SKM-1 treated with dmso at 0.1 percent for 144 hours (cell line): ENCODE results near the gene BRF1.

Experiments used
- DNase-seq: peaks from one replicate; lab custom pipeline; 2025; ENCODE audit not compliant: unreplicated experiment; lab: John Stamatoyannopoulos, UW

BRF1 gene

DNA sequence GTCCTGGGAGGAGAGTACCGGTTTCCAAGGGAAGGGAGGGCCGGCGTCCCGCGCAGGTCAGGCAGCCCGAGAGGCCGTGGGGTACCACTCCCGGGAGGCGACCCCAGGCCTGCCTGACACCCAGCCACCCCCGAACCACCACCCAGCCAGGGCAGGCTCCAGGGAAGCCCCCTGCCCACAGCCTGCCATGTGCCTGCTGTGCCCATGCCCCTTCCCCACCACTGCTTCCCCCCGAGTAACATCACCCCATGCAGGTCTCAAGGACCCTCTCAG, 122.0 kb downstream of the BRF1 start:
- DNase-seq = no peak

DNA sequence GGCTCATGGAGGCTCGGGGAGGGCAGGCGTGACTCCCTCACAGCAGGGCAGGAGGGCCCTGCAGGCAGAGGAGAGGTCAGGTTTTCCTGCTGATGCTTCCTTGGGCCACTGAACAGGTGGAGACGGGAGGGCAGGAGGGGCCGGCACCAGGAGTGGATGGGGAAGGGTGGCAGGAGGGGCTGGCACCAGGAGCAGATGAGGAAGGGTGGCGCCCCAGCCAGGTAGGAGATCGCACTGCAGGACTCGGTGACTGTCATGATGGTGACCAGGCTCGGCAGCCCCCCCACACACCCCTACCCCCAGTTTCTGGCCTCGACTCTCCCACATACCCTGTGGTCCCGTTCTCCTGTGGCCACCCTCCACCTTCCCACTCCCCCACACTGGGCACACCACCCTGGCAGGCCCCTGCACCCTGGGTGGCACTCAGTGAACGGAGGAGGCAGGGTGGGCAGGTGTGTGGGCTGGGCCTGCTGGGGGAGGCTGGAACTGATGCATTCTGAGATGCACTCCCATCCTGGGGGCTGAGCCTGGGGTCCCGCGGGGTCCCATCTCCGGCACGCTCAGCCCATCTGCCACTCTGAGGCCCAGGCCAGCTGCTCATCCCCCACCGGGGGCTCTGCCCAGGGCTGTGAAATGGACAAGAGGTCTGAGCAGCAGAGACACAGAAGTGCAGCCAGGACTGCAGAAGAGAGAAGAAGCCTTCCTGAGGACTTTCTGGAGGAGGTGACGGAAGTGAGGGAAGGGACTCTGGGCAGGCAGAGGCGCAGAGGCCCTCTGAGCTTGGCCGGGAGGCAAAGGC, 122.5 kb downstream of the BRF1 start:
- no peak for DNase-seq

DNA sequence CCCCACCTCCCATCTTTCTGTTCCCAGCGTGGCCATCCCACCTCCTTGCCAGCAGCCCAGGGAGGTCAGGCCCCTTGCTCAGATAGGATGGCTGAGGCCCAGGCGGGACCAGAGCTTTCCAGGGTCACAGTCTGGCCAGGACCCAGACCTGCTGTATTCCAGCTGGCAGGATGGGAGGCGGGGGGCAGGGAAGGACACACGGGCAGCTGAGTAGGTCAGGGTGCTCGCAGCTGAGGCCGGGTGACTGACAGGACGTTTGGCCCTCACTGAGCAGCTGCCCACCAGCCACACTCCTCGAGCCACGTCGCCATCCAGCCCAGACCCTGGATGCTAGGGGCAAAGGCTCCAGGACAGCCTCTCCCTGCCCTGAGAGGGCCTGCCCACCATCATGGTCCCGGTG, 123.7 kb downstream of the BRF1 start:
- no peak for DNase-seq

DNA sequence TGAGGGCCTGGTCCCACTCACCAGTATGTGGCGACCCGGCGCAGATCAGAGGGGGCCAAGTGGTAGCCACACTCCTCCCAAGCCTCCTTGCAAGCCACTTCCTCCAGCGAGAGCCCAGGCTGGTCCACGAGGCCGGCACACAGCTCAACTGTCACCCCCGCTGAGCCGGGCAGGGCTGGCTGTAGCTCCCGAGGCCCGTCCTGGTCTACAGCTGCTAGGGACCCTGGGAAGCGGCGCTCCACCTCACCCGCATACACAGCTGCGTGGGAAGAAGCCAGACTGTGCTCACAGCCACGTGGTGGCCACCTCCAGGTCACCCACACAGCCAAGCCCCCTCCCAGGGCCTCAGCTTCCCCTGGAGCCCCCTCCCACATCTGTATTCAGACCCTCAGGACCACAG, 124.3 kb downstream of the BRF1 start:
- DNase-seq = no peak

DNA sequence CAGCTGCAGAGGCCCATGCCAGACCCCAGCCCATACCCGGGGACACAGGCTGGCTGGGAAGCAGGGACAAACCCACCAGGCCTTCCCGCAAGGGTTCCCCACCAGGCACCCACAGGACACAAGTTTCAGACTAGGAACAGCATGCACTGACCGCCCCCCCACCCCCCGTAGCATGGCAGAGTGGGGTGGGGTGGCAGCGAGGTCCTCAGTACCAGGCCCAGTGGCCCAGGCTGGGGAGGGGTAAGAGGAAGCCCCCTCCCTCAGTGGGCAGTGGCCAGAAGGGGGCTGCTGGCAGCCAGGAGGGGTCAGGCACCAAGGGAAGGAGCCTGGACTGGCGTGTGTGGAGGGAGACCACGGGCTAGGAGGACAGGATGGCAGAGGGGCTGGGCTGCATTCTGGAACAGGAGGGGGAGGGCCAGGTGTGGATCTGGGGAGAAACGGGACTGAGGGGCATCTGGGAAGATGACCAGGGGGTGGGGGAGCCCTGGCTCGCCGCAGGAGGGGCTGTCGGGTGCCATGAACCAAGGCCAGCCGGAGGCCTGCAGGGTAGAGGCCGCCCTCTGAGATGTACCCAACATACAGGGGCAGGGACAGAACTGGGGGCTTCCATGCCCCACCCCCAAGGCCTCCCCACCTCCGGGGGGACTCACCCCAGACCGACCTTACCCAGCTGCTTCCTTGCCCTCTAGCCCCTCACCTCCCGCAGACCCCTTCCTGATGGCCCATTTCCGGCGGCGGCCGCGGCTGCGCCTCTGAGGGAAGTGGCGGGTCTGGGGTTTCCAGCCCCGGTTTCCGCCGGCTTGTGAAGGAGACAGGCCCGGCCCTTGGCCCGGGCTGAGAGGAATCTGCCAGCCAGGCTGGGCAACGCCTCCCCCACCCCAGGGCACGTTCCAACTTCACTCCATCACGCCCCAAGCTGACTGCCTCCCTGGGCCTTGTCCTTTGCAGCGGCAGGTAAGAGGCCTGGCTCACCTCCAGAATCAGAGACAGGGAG, 126.6 kb downstream of the BRF1 start:
- DNase-seq = no peak

DNA sequence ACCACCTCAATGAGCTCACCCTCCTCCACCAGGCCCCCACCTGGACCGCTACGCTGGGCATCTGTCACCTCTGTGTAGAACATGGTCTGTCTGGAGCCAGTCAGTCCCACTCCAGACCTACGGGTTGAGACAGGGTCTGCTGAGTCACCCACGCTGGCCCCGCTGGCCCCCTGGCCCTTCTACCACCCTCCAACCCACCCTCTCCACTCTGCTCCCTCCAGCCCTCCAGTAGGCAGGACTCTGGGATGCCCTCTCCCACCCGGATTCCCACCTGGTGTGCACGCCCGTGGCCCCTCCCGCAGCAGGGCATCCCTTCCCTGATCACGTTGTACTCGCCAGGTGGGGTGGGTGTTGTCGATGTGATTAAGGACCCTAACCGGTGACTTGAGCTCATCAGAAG, 127.7 kb downstream of the BRF1 start:
- no peak for DNase-seq

DNA sequence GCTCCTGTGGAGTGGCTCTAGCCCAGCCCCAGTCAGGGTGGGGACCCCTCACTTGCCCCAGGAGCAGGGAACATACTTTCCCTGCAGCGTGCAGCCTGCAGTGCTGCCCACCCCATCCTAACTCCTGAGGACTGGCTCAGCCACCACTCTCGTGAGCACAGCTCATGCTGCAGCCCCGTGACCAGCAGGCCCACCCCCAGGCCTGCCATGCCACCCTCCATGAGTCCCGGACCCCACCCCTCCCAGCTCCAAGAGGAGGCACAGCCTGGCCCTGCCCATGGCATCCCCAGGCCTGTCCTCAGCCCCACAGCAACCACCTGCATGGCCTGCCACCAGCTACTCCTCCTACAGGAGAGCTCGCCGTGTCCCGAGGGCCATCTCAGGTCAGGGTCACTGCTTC, 128.3 kb downstream of the BRF1 start:
- DNase-seq = no peak

DNA sequence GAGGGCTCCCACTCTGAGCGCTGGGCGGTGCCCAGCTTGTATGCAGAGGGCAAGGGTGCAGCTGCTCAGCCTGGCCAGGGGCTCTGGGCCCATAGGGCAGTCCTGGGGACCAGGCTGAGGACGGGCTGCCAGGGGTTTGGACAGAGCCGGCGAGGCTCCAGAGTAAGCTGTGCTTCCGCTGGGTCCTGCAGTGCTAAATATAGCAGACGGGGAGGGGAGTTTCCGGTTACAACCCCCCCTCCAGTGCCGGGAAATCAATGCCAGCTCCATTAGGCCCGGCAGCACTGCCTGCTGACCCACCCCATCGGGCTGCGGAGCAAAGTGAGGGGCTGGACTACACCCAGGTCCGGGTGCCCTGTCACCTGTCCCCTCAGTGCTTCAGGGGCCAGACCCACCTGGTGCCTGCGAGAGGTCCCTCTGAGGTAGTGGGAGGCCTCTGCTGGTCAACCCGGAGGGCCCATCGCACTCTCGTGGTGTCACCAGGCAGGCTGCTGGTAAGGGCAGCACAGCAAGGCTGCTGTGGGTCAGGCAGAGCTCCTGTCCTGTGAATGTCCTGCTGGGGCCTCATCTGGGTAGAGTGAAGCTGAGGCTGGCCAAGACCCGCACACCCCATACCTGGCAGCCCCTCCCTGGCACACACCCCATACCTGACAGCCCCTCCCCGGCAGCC, 129.7 kb downstream of the BRF1 start:
- no peak for DNase-seq

DNA sequence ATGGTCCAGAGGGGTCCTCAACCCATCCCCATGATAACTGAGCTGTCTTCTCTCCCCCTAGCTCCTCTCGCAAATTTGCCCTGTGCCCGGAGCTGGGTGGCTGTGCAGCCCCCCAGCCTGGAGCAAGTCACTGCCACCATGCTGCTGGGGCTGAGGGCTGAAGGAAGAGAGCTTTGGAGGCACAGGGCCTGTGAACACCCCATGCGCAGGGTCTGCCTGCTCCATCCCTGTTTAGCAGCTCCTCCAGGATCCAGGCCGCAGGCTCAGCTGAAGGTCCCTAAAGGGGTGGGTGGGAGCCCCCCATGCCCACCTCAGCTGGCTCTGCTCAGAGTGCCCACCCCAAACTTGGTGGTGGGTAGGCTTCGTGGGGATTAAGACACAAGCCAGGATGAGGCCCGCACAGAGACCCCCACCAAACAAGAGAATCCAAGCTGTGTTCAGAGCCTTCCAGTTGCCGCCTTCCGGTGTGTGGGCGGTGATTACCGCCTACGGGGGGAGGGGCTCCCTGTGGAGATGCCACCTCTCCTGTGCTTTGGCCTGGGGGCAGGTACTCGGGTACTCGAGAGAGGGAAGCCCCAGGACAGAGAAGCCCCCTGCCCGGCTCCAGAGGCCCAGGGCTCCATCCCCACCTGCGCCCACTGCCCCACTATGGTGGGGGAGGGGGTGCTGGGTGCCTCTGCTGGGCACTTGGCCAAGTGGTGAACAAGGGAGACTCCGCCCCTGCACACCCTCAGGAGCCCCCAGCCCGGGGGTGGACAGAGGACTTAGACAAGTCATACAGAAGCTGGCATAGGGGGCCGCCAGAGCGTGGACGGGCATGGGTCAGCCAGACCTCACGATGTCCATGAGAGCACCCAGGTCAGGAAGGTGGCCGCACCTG, 130.8 kb downstream of the BRF1 start:
- no peak for DNase-seq

DNA sequence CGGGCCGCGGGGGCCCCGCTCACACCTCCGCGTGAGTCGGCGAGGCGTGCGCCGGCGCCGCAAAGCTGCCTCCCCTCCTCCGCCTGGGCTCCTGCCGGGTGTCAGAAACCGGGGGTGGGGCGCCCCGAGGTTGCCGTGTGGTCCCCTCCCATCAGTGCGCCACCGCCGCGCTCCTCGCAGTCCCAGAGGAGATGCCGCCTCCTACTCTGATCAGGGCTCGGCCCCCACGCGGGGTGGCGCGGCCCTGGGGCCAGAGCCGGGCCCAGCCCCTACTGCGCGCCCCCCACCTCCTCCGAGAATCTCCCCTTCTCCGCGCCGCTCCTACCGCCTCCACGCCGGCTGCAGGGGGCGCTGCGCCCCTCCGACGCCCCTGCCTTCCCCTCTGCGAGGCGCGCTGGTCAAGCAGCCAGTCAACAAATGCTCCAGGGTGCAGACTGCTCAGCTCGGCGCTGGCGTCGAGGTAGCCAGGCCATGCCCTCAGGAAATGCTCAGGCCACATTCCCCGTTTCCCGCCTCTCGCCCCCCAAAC, 131.8 kb downstream of the BRF1 start:
- DNase-seq = peak; percentile 26

DNA sequence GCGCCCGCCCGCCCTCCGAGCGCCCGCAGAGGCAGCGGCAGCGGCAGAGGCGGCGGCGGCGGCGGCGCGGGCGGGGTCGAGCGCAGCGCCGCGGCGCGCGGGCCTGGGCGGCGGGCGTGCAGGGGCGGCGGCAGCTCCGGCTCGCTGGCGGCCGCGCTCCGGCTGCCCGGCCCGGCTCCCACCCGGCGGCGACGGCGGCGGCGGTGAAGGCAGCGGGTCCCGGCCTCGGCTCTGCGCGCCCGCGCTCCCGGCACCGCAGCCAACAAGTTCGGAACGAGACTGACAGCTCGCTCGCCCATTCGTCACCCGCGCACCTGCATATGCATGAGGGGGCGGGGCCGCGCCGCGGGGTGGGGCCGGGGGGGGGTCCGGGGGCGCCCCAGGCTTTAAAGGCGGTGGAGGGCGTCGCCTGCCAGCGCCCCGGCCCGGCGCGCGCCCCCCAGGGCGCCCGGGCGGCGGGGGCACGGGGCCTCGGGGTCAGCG, 132.3 kb downstream of the BRF1 start, which contains the start of gene JAG2:
Gene JAG2 (minus strand): TSS at position 281 of the 483 bp plus-strand sequence. CDS start 356 bp downstream, outside the sequence.
- DNase-seq = no peak

DNA sequence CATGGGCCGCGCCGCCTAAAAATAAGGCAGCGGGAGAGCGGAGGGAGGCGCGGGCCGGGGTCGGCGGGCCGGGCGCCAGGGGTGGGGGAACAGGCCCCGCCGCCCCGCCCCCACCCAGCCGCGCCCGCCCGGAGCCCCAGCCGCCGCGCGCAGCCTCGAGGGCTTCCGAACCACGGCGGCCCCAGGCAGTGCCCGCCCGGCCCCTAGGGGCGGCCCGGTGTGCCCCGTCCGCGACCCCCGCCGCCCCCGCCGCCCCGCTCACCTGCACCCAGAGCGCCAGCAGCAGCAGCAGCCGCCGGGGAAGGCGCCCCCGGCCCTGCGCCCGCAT, 132.7 kb downstream of the BRF1 start:
- DNase-seq = no peak

DNA sequence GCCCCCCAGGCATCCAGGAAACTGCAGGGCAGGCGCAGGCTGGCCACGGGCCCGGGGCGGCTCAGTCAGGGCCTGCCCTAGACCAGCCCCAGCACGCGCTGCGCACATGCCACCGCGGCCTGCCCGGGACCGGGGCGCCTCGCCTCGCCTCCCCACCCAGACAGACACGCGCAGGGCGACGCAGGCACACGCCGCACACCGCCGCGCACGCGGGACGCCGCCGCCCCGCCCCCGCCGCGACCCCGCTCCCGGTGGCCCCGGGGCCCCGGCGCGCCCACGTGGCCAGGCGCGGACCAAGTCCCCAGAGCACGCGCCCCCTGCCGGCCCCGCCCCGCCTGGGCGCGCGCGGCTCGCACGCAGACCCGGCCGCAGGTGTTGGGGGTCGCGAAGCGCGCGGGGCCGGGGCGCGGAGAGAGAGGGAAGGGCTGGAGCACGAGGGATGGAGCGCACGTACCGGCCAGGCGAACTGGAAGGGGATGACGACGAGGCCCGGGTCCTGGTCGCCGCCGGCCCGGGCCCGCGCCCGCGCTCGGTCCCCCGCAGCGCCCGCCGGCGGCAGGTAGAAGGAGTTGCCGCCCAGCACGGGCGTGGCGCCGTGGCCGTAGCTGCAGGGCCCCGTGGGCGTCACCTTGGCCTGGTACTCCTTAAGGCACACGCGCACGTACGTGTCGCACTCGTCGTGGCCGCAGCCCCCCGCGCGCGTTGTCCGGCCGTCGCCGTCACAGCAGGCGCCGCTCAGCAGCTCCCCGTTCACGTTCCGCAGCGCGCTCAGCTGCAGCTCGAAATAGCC, 133.3 kb downstream of the BRF1 start:
- no peak for DNase-seq

DNA sequence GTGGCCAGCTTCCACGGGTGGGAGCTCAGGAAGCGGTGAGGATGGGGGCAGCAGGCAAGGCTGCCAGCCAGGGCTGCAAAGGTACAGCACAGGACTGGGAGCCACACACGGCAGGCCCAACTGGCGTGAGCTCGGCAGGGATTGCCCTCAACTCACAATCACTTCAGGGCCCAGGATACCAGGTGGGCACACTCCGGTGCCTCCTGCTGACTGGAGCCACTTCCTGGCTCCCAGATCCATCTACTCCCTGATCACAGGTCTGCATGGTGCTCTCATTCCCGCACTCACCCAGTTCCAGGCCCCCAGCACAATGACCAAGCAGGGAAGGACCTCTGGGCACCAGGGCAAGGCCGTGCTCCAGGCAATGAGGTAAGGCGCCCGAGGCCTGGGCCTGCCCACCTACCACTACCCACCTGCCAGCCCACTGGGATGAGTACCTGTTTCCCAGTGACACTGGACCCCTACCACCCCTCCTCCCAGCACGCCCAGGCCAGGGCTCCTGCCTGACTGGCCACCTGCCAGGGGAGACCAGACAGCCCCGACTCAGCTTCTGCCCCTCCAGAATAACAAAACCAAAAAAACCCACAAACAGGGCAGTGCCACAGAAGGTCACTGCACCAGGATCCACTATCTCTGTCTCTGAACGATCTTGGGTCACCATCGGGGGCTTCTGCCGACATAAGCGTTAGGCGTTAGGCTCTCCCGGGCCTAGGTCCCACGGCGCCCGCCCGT, 134.1 kb downstream of the BRF1 start:
- no peak for DNase-seq

DNA sequence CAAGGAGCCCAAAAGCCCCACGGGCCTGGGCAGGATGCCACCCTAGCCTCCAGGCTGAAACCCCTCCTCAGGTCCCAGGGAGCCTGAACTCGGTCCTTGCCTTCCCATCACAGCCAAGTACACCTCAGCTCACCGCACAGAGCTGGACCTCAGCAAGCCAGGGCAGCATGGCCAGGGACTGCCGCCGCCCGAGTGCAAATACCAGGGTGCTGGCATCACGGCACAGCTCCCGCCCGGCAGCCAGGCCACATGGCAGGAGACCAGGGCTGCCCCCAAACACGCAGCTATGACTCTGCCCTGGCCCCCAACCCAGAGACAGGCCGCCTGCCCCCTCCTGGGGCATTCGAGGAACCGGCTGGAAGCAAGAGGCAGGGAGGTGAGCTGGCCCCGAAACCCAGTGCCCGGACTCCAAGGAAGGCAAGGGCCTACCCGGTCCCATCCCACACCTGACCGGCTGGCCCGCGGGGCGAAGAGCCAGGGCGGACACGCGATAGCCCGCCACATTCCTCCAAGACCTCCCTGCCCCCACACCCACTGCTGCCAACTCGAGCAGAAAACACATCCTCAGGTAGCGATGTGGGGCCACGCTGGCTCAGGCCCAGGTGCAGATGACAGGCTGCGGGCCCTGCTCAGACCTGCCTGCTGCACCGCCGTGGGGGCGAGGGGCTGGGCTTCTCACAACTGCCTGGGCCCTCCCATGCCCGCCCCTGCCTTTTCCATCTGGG, 134.9 kb downstream of the BRF1 start:
- DNase-seq = no peak

DNA sequence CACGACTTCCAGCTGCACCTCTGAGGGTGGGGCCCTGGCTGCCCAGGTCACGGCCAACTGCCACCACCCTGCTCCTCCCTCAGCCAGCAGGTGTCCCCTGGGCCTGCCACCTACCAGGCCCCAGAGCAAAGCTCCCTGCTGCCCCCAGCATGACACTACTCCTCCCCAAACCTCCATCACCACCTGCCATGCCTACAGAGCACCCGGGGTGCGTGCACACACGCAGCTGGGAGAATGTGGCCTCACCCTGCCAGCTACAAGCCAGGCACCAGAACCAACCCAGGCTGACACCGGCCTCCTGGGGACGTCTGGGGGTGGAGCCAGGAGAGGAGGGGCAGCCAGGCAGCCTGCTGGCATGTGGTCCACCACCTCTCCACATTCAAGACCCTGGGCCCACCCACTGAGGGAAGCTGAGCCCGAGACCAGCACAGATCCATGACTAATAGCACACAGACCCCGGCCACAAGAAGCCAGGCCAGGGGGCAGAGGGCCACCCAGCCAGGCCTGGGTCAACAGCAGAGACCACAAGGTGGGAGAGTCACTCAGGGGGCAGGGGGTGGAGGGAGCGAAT, 135.6 kb downstream of the BRF1 start:
- no peak for DNase-seq

DNA sequence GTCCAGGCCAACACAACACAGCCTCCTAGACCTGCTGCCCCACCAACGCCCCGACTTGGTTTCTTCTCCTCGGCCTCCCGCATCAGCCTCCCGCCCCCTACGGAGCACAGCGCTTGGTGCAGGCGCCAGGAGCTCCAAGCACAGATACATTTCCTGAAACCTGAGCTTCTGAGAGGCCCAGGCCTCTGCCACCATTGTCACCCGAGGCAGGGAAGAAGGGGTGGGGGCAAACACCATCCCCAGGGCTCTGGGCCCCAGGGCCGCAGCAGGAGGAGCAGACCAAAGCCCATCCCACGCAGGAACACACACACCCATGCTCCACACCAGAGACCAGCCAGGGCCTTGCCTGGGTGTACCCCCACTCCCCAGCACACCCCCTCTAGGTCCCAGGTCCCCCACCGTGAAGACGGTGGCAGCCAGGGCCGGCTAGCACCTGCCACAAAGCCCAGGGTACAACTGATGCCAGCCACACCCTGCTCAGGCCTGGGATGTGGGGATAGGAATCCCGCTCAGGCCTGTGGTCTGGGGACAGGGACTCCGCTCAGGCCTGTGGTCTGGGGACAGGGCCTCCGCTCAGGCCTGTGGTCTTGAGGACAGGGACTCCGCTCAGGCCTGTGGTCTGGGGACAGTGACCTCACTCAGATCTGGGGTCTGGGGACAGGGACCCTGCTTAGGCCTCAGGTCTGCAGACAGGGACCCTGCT, 137.6 kb downstream of the BRF1 start:
- no peak for DNase-seq

DNA sequence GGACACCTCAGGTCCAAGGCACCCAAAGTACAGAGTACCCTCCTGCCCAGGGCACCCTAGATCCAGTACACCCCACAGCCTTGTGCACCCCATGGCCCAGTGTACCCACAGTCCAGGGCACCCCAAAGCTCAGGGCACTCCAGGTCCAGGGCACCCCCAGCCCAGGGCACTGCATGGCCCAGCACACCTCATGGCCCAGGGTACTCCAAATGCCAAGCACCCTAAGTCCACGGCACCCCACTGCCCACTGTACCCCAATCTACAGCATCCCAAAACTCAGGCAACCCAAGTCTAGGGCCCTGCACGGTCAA, 138.2 kb downstream of the BRF1 start:
- DNase-seq = no peak
